Measurements from ENCODE around the gene SH3GL1.

Gene SH3GL1

GRCh38 chr19:4360081-4360569 is 40.2 kb downstream of the SH3GL1 start:
- no peak for TF ChIP-seq CTCF (conservative IDR thresholded peaks at IDR 0.05; ENCODE audit: control insufficient read depth, insufficient read depth, low read depth, low read length)
- DNase-seq (ENCODE audit: low read depth) = no peak
- H3K4me3 ChIP-seq (ENCODE audit: control insufficient read depth, low read depth, low read length) = no peak overlapping the region

GRCh38 chr19:4359627-4360000 is 40.7 kb downstream of the SH3GL1 start:
- no peak for TF ChIP-seq CTCF (conservative IDR thresholded peaks at IDR 0.05; ENCODE audit: control insufficient read depth, insufficient read depth, low read depth, low read length)
- DNase-seq (ENCODE audit: low read depth) = no peak
- H3K4me3 ChIP-seq (ENCODE audit: control insufficient read depth, low read depth, low read length) = no peak overlapping the region

GRCh38 chr19:4358709-4359626 is 41.4 kb downstream of the SH3GL1 start:
- no peak overlapping the region for H3K4me3 ChIP-seq (ENCODE audit: control insufficient read depth, low read depth, low read length)
- no peak for TF ChIP-seq CTCF (conservative IDR thresholded peaks at IDR 0.05; ENCODE audit: control insufficient read depth, insufficient read depth, low read depth, low read length)
- DNase-seq (ENCODE audit: low read depth) = no peak

- no peak for DNase-seq (ENCODE audit: low read depth)
- H3K4me3 ChIP-seq (ENCODE audit: control insufficient read depth, low read depth, low read length) = no peak overlapping the region
- no peak for TF ChIP-seq CTCF (conservative IDR thresholded peaks at IDR 0.05; ENCODE audit: control insufficient read depth, insufficient read depth, low read depth, low read length)
Observed at GRCh38 chr19:4357921-4358326, 42.4 kb downstream of the SH3GL1 start.

- no peak for TF ChIP-seq CTCF (conservative IDR thresholded peaks at IDR 0.05; ENCODE audit: control insufficient read depth, insufficient read depth, low read depth, low read length)
- H3K4me3 ChIP-seq (ENCODE audit: control insufficient read depth, low read depth, low read length) = no peak overlapping the region
- no peak for DNase-seq (ENCODE audit: low read depth)
Observed at GRCh38 chr19:4357095-4357797, 43.1 kb downstream of the SH3GL1 start.

- H3K4me3 ChIP-seq (ENCODE audit: control insufficient read depth, low read depth, low read length) = no peak overlapping the region
- no peak for DNase-seq (ENCODE audit: low read depth)
- TF ChIP-seq CTCF (conservative IDR thresholded peaks at IDR 0.05; ENCODE audit: control insufficient read depth, insufficient read depth, low read depth, low read length) = no peak
Observed at GRCh38 chr19:4354897-4355296, 45.5 kb downstream of the SH3GL1 start.

All from fibroblast of mammary gland (primary cell).